OCI-LY3 (cell line): ENCODE measurements around the gene VPS36.
"Not testable (repeated sequence)": the region's sequence is repeated elsewhere in the genome, so short reads cannot be mapped to it uniquely, and the experiment has no call there.

Experiments
- EZH2phosphoT487 ChIP-seq: fragments of 200-600 bp; shearing (Covaris generic); IDR thresholded peaks from 2 replicates; pipeline ENCODE4 v1.6.1; 2018; ENCODE audit warnings: antibody characterized with exemption, mixed run types, low read depth
- TF ChIP-seq, protein P1 (sequence below): fragments of 200-600, 300-600 bp; sonication (generic); IDR thresholded peaks from 2 replicates; pipeline ENCODE4 v1.5.1; 2014; ENCODE audit warnings: antibody characterized with exemption, low read length, low read depth

DNA sequence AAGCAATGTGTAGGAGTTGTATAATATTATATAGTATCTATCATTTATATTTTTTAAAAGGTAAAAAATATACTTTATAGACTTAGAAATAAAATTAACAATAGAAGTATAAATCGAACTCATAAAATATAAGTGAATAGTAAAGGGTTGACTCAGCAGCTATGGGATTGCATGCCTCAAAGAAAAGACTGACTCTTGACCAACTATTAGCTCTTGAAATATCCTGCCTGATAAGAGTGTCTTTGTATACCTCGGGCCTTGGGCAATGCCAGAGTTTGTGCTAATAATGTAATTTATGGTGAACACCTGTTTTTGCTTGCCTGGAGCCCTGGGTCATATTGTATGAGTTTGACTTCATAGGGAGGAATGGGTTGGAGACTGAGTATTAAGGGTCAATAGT lies 36.6 kb upstream of the VPS36 start:
- TF ChIP-seq, protein P1, sequence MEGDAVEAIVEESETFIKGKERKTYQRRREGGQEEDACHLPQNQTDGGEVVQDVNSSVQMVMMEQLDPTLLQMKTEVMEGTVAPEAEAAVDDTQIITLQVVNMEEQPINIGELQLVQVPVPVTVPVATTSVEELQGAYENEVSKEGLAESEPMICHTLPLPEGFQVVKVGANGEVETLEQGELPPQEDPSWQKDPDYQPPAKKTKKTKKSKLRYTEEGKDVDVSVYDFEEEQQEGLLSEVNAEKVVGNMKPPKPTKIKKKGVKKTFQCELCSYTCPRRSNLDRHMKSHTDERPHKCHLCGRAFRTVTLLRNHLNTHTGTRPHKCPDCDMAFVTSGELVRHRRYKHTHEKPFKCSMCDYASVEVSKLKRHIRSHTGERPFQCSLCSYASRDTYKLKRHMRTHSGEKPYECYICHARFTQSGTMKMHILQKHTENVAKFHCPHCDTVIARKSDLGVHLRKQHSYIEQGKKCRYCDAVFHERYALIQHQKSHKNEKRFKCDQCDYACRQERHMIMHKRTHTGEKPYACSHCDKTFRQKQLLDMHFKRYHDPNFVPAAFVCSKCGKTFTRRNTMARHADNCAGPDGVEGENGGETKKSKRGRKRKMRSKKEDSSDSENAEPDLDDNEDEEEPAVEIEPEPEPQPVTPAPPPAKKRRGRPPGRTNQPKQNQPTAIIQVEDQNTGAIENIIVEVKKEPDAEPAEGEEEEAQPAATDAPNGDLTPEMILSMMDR = not testable (repeated sequence)
- TF ChIP-seq EZH2phosphoT487 = not testable (repeated sequence)
